SU-DHL-6 (cell line): ENCODE data around the gene RAD51AP2.

Experiments used
- EZH2phosphoT487 ChIP-seq: fragments of 200-600 bp; sonication (generic), shearing (Covaris generic); conservative IDR thresholded peaks from 2 replicates; pipeline ENCODE4 v1.6.1; 2018; ENCODE audit warnings: mild to moderate bottlenecking, antibody characterized with exemption, low read length, moderate library complexity, mixed read lengths
- TF ChIP-seq, protein P1 (sequence below): fragments of 200-600 bp; sonication (generic); IDR thresholded peaks from one replicate; pipeline ENCODE4 v1.5.1; 2017; ENCODE audit warnings: antibody characterized with exemption, mild to moderate bottlenecking, low read length, moderate library complexity; ENCODE audit not compliant: insufficient read depth, poor library complexity, severe bottlenecking

GRCh38 chr2:17476064-17476463 lies 42.2 kb downstream of the RAD51AP2 start:
- TF ChIP-seq, protein P1, sequence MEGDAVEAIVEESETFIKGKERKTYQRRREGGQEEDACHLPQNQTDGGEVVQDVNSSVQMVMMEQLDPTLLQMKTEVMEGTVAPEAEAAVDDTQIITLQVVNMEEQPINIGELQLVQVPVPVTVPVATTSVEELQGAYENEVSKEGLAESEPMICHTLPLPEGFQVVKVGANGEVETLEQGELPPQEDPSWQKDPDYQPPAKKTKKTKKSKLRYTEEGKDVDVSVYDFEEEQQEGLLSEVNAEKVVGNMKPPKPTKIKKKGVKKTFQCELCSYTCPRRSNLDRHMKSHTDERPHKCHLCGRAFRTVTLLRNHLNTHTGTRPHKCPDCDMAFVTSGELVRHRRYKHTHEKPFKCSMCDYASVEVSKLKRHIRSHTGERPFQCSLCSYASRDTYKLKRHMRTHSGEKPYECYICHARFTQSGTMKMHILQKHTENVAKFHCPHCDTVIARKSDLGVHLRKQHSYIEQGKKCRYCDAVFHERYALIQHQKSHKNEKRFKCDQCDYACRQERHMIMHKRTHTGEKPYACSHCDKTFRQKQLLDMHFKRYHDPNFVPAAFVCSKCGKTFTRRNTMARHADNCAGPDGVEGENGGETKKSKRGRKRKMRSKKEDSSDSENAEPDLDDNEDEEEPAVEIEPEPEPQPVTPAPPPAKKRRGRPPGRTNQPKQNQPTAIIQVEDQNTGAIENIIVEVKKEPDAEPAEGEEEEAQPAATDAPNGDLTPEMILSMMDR: no peak
- TF ChIP-seq EZH2phosphoT487: no peak
